SIG-M5 treated with dmso at 0.1 percent for 504 hours (cell line): ENCODE data around the gene MICAL3.

ENCODE experiments used
- DNase-seq: peaks from one replicate; lab custom pipeline; 2025; ENCODE audit not compliant: unreplicated experiment; lab: John Stamatoyannopoulos, UW

Gene MICAL3

GRCh38 chr22:17976121-17976520 is 48.2 kb downstream of the MICAL3 start:
- DNase-seq = no peak

DNA sequence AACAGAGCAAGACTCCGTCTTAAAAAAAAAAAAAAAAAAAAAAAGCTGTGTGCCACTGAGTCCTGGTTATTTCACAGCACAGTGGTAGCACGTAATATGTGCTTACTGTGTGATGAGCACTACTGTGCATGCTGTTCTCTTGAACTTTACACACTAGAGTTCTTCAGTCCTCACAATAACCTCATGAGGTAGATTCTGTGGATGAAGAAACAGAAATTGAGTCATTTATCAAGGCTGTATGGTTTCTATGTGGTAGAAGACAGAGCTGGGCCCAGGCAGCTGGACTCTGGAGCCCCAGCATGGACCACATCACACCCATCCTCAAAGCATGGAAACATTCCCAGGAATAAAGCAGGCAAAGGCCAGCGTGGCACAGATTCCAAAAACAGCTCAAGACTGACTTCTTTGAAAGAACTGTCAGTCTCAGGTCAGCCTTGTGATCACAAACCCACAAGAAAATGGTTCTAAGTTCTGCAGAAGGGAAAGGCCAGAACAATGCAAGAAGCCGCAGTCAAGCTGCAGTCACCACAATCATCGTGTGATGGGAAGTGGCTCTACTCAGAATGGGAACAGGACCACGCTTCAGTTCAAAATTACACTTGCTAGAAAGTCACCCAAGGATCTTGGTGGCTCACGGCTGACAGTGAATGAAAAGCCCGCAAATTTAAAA is 49.5 kb downstream of the MICAL3 start:
- DNase-seq = no peak

DNA sequence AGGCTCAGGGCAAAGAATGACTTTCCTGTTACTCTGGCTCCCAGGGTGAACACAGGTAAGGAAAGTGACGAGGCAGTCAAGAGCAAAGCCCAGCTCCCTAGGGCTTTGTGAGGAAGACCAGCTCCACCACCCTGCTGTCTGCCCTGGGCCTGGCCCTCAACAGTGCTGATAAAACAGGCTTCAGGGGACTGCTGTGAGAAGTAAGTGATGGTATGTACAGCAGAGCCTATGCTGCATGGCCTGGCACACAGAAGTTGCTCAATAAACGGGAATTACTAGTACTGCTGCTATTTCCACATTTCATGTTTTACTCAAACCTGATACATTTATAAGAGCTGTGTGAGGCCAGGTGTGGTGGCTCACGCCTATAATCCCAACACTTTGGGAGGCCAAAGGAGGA is 50.3 kb downstream of the MICAL3 start:
- DNase-seq = no peak

GRCh38 chr22:17973217-17973616 is 51.1 kb downstream of the MICAL3 start:
- DNase-seq = no peak

GRCh38 chr22:17972385-17973191 is 51.8 kb downstream of the MICAL3 start:
- no peak for DNase-seq

DNA sequence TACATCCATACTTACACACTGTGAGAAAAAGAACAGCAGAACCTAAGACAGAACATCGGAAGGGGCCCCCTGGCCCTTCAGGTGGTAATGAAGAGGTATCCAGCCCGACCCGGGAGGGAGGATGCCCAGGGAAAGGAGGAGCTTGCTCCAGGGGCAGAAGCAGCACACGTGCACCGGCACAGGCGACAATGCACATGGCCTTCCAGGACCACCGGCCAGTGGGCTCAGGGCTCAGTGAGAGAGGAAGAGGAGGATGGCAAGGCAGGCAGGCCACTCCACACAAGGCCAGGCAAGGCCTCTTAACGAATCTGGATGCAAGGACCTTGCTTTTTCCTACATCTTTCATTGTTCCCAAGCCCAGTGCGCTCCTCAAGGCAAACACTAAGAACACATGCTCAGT is 52.6 kb downstream of the MICAL3 start:
- DNase-seq = no peak

DNA sequence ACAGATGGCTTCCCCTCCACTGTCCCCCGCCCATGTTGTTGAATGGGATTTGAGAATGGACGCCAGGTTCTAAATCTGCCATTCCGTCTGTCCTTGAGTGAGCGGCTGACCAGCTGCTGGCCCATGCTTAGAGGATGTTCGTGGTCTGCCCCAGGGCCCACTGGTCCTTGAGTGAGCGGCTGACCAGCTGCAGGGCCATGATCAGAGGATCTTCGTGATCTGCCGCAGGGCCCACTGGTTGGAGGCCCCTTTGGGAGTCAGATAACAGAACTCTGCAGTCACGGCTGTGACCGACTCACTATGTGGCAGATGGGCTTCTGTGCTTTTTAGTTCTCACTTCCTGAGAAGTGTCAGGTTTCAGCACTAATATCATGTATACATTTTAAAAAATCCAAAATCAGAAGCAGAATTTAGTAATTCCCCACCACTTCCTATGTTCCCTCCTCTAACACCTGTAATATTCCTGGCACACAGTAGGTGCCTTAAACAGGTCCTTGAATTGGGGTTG is 54.1 kb downstream of the MICAL3 start:
- no peak for DNase-seq

GRCh38 chr22:17969701-17970113 is 54.7 kb downstream of the MICAL3 start:
- no peak for DNase-seq

GRCh38 chr22:17968126-17968525 is 56.2 kb downstream of the MICAL3 start:
- DNase-seq = no peak

DNA sequence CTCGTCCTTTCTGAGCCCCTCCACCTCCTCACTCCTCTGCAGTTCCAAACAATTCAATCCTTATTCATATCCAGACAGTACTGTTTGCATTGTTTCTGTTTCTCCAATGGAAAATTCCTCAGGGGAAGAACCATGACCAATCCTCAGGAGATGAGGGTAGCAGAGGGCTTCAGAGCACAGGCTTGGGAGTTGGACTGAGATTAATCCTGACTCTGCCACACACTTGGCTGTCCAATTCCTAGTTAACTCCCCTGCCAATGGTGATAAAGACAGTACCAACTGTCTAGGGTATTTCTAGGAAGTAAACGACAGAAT is 58.0 kb downstream of the MICAL3 start:
- no peak for DNase-seq

GRCh38 chr22:17965538-17966402 is 58.6 kb downstream of the MICAL3 start:
- DNase-seq = no peak

GRCh38 chr22:17964643-17965042 is 59.7 kb downstream of the MICAL3 start:
- DNase-seq = no peak

DNA sequence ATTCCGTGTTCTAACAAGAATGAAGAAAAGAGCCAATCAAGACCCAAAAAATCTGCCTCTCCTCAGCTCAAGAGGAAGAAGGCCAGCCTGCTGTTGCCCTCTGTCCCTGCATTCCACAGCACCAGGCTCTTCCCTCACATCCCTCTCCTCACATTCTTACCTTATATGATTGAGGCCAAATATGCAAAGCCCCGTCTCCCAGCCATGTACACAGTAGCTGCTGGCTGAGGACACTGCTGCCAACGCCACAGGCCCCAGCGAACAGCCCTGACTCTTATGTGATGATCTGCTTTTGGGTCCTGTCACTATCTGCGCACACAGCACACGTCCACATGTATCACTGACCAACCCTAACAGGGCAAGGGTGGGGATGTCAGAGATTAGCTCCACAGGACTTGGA is 60.2 kb downstream of the MICAL3 start:
- DNase-seq = no peak

DNA sequence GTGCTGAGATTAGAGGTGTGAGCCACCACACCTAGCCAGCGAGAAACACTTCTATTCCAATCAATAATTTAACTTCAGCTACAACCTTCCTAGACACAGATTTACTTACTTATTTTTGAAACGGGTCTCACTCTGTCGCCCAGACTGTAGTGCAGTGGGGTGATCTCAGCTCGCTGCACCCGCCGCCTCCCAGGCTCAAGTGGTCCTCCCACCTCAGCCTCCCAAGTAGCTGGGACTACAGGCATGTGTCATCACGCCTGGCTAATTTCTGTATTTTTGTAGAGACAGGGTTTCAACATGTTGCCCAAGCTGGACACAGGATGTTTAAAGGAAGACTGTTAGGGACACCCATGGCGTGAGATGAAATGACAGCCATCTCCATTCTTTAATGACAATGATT is 61.3 kb downstream of the MICAL3 start:
- DNase-seq = no peak

DNA sequence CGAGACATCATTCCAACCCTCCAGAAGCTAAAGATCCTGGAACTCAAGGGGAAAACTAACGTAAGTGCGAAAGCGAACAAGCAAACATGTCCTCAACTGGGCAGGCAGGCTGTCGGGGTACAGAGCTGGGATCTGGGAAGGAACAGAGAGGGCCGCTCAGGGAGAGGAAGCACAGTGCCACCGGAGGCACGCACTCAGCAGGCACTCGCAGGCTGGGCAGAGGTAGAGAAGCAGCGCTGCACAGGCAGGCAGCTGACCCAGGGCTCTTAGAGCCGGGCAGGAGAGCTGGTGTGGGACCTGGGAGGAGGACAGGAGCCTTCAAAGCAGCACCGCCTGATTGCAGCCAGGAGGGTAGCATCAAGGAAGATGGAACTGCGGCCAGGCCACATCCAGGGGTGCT is 62.2 kb downstream of the MICAL3 start:
- no peak for DNase-seq

- no peak for DNase-seq
These were observed 63.0 kb downstream of the MICAL3 start for GRCh38 chr22:17961446-17961729.

DNA sequence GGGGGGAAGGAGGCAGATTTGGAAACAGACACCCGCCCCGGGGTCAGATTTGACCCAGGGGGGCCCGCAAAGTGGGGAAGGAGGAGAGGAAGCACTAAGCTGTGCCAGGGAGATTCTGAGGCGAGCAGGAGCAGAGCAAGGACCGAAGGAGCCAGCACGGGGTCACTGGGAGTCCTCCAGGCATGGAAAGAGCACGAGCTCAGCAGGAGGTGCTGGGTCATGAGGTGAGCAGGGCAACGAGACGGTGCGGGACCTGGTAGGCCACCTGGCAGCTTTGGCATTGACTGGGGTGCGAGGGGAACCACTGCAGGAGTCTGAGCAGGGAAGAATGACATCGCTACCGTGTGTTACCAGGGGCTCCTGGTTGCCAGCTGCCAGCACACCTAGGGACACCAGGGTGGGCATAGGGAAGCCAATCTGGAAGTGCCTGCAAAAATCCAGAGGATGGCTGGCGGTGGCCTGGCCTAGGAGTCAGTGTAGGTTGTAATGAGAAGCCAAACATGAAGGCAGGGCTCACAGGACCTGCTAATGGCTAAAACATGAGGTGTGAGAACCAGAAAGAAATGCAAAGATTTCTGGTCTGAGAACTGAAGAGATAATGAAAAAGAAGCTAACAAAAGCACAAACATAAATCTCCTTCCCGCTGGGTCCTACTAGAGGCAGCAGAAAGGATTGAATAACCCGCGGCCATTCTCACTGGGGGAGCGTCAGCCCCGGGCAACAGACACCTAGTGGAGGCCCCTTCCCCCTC is 63.5 kb downstream of the MICAL3 start:
- DNase-seq = no peak

- no peak for DNase-seq
These were observed 64.3 kb downstream of the MICAL3 start for GRCh38 chr22:17960011-17960410.

- DNase-seq = no peak
These were observed 66.2 kb downstream of the MICAL3 start for GRCh38 chr22:17958166-17958565.

DNA sequence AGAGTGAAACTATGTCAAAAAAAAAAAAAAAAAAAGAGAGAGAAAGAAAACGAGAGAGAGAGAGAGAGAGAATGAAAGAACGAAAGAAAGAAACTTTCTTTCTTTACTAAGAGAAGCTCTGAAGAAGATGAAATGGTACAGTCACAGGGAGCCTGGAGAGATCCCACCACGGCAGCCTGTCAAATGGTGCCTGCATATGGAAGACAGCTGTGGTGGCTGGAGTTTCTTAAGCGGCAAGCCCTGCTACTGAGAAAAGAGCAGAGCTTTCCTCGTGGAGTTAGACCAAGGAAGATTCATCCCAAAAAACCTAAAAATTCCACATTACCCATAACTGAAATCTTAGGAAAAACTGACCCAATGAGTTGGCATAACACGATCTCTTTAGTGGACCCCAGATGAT is 66.7 kb downstream of the MICAL3 start:
- DNase-seq = no peak

GRCh38 chr22:17957204-17957603 is 67.2 kb downstream of the MICAL3 start:
- no peak for DNase-seq
